ENCODE measurements around the gene PSORS1C1. TPM values are rescaled to one million over a fixed set of nuclear protein-coding genes. Genes with fewer than 3 reads are reported as not detected.
"Not testable (repeated sequence)": the region's sequence is repeated elsewhere in the genome, so short reads cannot be mapped to it uniquely, and the experiment has no call there.

The PSORS1C1 gene, protein sequence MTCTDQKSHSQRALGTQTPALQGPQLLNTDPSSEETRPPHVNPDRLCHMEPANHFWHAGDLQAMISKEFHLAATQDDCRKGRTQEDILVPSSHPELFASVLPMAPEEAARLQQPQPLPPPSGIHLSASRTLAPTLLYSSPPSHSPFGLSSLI
- not detected in 2 replicates for total RNA-seq

DNA sequence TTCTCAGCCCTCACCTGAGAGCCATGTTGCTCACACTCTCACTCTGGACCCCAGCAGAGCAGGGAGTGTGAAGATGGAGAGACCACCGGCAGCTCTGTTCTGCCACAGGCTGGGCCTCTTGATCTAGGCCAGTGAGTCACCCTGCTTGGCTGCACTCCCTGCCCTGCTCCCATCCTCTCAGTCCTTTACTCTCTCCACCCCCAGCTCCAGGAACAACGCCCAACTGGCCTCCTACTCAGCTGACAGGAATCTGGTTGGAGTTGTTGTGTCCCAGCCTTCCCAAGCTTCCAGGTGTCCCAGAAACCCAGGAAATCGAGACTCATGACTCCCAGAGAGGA is at the start of gene PSORS1C1:
TSS of gene PSORS1C1 (plus strand) at position 260 of the 338 bp plus-strand sequence. CDS start 14,833 bp downstream, outside the sequence.
- DNase-seq: no peak
- Mint-ChIP-seq H3K27ac (no peak within 1 kb of the TSS), H3K9me3 (no peaks in the 10 kb centered on the region), H3K4me1 (no peaks in the 10 kb centered on the region), H3K36me3 (ENCODE audit: low read depth) (no peaks in the 10 kb centered on the region), H3K4me3 (no peak within 1 kb of the TSS), H3K27me3 (peaks cover 21% of the 10 kb centered on the region)
- intact Hi-C loops (cut with micrococcal nuclease): no loop called here

DNA sequence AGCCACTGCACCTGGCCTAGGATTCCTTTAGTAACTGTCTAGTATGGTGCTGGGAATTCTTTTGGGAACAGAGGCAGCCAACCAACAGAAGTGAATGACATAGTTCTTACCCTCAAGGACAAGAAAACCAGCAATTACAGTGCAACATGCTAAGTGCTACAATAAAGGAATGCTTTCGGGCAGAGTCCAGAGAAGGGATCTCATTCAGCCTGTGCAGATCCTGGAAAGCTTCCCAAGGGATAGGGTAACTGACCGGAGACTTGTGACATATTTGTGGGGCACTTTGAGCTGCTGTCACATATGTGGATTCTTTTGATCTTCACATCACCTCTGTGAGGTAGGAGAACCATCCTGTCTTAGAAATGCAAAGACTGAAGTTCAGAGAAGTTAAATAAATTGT is 49.0 kb upstream of the PSORS1C1 start:
- no peak for DNase-seq
- Mint-ChIP-seq H3K4me3 (no peak overlapping the region), H3K4me1 (peaks cover 2% of the 10 kb centered on the region), H3K27ac (no peak overlapping the region), H3K27me3 (peaks cover 7% of the 10 kb centered on the region), H3K9me3 (no peaks in the 10 kb centered on the region), H3K36me3 (ENCODE audit: low read depth) (no peaks in the 10 kb centered on the region)
- intact Hi-C loops (cut with micrococcal nuclease): no loop called here

DNA sequence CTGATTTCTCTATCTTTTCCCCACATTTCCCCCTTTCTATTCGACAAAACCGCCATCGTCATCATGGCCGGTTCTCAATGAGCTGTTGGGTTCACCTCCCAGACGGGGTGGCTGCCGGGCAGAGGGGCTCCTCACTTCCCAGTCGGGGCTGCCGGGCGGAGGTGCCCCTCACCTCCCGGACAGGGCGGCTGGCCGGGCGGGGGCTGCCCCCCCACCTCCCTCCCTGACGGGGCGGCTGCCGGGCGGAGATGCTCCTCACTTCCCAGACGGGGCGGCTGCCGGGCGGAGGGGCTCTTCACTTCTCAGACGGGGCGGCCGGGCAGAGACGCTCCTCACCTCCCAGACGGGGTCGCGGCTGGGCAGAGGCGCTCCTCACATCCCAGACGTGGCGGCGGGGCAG is 47.6 kb upstream of the PSORS1C1 start:
- DNase-seq; H3K27ac Mint-ChIP-seq; H3K4me3 Mint-ChIP-seq; H3K9me3 Mint-ChIP-seq; H3K36me3 Mint-ChIP-seq (ENCODE audit: low read depth); H3K4me1 Mint-ChIP-seq; intact Hi-C loops (cut with micrococcal nuclease): not testable (repeated sequence)
- H3K27me3 Mint-ChIP-seq: peaks cover 12% of the 10 kb centered on the region

DNA sequence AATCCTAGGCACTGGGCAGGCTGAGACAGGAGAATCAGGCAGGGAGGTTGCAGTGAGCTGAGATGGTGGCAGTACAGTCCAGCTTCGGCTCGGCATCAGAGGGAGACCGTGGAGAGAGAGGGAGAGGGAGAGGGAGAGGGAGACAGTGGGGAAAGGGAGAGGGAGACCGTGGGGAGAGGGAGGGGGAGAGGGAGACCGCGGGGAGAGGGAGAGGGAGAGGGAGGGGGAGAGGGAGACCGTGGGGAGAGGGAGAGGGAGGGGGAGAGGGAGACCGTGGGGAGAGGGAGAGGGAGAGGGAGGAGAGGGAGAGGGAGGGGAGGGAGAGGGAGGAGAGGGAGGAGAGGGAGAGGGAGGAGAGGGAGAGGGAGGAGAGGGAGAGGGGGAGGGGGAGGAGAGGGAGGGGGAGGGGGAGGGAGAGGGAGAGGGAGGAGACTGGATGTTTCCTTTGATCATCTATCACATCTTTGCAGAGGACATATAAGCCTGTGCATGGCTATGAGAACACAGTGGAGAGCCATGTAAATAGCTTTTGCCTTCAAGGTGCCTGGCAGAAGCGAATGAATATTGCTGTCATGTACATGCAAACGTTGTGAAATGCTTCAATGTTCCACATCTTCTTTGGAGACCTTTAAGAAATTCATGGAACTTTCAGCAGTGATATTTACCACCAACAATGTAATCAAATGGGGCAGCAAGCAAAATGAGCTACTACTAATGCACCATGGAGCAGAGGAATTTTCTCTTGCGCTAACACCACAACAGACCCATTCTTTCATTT is 46.5 kb upstream of the PSORS1C1 start:
- H3K4me1 Mint-ChIP-seq; H3K27ac Mint-ChIP-seq; H3K9me3 Mint-ChIP-seq; H3K36me3 Mint-ChIP-seq (ENCODE audit: low read depth); DNase-seq; H3K4me3 Mint-ChIP-seq: not testable (repeated sequence)
- peaks cover 12% of the 10 kb centered on the region for H3K27me3 Mint-ChIP-seq
- intact Hi-C loops (cut with micrococcal nuclease): loop anchor here (2.0 kb wide), 1 partner anchor 153 kb away; the partner anchor contains the start of gene VARS2

DNA sequence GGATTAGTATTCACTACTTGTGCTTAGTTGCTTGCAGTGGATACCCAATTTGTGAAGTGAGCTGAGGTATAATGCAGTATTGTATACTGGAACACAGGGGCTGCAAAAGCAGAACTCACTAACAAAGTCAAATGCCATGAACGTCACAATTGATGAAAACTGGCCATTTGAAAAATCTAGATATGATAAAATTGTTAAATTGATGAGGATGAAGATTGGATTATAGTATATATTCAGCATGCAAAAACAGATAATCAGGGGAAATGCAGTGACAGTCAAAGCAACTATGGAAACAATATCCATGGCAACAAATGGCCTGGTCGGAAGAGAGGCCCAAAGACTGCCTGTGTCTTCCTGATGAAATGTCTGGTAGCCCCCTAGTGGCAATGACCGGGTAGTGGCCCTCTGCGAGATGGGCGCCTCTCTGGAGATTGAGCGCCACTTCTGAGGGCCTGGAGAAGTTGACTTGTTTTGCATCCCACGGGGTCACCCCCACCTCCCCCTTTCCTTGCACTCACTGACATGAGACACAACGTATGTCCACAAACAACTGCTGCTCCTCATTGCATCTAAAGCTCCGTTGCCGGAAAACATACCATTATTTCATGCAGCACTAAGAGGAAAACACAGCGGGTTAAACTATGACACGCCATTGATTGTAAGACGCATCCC is 45.8 kb upstream of the PSORS1C1 start:
- intact Hi-C loops (cut with micrococcal nuclease): loop anchor here (2.0 kb wide), 1 partner anchor 154 kb away; the partner anchor contains the start of gene VARS2
- H3K27me3 Mint-ChIP-seq: peaks cover 8% of the 10 kb centered on the region

DNA sequence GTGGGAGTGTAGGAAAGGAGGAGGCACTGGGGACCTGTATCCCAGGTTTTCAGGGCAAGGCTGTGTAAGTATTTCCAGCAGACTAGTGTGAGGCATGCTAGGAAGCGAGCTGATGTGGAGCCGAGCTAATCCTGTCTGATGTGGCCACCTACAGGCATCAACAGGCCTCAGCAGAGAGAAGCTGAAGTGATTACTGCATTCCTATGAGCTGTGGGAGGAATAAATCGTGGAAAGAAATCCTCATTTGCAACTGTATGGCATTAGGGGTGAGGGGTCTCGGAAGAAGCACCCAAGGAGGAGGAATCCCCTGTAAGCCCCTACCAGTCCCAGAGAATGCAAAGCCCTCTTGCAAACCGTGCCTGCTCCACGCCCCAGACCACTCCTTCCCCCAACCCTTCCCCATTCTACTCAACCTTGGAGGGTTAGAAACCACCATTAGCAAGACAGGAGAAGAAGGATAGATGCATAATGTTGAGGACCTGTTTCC is 43.8 kb upstream of the PSORS1C1 start:
- H3K9me3 Mint-ChIP-seq: no peaks in the 10 kb centered on the region
- H3K27ac Mint-ChIP-seq: no peak overlapping the region
- intact Hi-C loops (cut with micrococcal nuclease): no loop called here
- no peak overlapping the region for H3K4me3 Mint-ChIP-seq
- H3K27me3 Mint-ChIP-seq: peaks cover 8% of the 10 kb centered on the region
- peaks cover 2% of the 10 kb centered on the region for H3K4me1 Mint-ChIP-seq
- no peaks in the 10 kb centered on the region for H3K36me3 Mint-ChIP-seq (ENCODE audit: low read depth)
- DNase-seq: no peak

More for the DNA sequence above, 45.8 kb upstream of the PSORS1C1 start:
- peak; percentile 91 for DNase-seq
- Mint-ChIP-seq H3K27ac (no peak overlapping the region), H3K9me3 (no peaks in the 10 kb centered on the region), H3K36me3 (ENCODE audit: low read depth) (no peaks in the 10 kb centered on the region), H3K4me1 (peaks cover 2% of the 10 kb centered on the region), H3K4me3 (no peak overlapping the region)

DNA sequence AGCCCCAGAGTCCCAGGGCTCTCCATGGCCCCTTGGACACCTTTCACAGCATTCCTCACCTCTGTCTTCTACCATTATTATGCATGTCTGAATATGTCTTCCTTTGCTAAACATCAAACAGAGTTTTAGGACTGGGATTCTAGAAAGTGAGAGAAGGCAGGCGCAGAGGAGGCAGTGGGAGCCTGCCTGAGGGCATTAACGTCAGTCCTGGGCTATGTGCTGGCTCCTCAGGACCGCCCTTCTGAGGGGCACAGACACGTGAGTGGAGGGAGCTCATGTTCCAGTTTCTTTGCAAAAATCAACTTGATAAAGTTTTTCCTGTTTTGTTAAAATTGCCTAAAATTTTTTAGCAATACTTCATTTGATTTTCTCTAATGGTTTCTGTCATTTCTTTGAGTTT is 40.2 kb upstream of the PSORS1C1 start:
- no peaks in the 10 kb centered on the region for H3K36me3 Mint-ChIP-seq (ENCODE audit: low read depth)
- no peak overlapping the region for H3K27ac Mint-ChIP-seq
- no peak for DNase-seq
- peaks cover 5% of the 10 kb centered on the region for H3K27me3 Mint-ChIP-seq
- H3K4me3 Mint-ChIP-seq: no peak overlapping the region
- intact Hi-C loops (cut with micrococcal nuclease): no loop called here
- peaks cover 2% of the 10 kb centered on the region for H3K4me1 Mint-ChIP-seq
- H3K9me3 Mint-ChIP-seq: no peaks in the 10 kb centered on the region

DNA sequence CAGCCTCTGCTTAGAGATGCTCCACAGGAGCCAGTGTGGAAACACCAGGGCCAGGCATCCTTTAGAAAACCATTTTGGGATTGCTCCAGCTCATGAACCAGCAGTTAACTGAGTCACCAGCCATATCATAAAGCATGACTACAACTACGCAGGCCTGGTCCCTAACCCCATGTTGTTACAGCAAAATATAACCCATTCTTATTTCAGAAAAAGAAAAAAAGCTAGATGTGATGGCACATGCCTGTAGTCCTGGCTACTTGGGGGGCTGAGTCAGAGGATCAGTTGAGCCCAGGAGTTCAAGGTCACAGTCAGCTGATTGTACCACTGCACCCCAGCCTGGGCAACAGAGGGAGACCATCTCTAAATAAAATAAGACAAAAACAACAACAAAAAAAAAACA is 39.1 kb upstream of the PSORS1C1 start:
- Mint-ChIP-seq H3K9me3 (no peaks in the 10 kb centered on the region), H3K36me3 (ENCODE audit: low read depth) (no peaks in the 10 kb centered on the region), H3K4me3 (no peak overlapping the region), H3K27me3 (peaks cover 9% of the 10 kb centered on the region), H3K4me1 (peaks cover 8% of the 10 kb centered on the region), H3K27ac (no peak overlapping the region)
- DNase-seq: no peak
- intact Hi-C loops (cut with micrococcal nuclease): no loop called here

DNA sequence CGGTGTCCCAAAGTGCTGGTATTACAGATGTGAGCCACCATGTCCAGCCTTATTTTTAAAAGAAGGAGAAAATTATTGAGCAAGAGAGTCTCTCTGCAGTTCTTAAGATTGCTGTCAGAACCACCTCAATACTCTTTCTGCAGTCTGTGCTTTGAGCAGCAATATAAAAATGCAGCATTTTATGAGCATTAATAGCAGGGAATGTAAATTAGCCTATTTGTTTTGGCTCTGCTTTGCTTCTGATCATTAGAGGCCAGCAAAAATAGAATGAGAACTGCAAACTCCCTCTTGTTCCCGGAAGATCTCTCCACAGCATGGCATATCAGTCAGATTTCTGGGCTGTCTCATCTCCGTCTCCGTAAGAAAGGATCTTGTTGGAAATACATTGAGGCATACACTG is 38.0 kb upstream of the PSORS1C1 start:
- intact Hi-C loops (cut with micrococcal nuclease): no loop called here

DNA sequence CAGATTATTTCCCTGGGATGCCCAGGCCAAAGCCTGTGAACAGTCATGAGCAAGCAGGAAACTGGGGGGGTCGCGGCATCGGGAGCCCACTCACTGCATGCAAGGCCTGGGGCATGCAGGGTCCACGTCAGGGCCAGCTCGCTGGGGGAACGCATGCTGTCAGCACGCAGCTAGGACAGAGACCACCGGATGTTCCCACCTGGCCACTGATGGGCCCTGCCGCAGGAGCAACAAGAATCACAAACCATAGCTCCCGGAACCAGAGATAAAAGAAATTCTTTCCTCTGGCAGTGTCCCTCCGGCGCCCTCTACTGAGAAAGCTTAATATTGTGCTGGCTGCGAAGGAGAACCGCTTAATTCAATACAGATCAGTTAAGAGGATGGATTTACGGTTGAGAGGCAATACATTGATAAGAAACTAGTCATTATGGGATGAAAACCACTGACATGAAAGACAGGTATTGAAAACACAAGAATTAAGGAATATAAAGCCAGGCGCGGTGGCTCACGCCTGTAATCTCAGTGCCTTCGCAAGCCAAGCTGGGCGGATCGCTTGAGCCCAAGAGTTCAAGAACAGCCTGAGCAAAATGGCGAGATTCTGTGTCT is 34.8 kb upstream of the PSORS1C1 start:
- Mint-ChIP-seq H3K4me3 (peak overlapping the region; percentile 28), H3K36me3 (ENCODE audit: low read depth) (no peaks in the 10 kb centered on the region), H3K4me1 (peaks cover 8% of the 10 kb centered on the region), H3K27me3 (peaks cover 15% of the 10 kb centered on the region), H3K27ac (no peak overlapping the region), H3K9me3 (no peaks in the 10 kb centered on the region)
- DNase-seq: peak; percentile 92
- intact Hi-C loops (cut with micrococcal nuclease): loop anchor here (2.0 to 10.0 kb wide), 2 partner anchors 165 to 355 kb away; partner anchors contain the start of genes TUBB and VARS2

More for the DNA sequence above, 38.0 kb upstream of the PSORS1C1 start:
- Mint-ChIP-seq H3K27ac (no peak overlapping the region), H3K27me3 (peaks cover 8% of the 10 kb centered on the region), H3K36me3 (ENCODE audit: low read depth) (no peaks in the 10 kb centered on the region), H3K9me3 (no peaks in the 10 kb centered on the region), H3K4me3 (no peak overlapping the region), H3K4me1 (peaks cover 8% of the 10 kb centered on the region)
- DNase-seq: no peak

DNA sequence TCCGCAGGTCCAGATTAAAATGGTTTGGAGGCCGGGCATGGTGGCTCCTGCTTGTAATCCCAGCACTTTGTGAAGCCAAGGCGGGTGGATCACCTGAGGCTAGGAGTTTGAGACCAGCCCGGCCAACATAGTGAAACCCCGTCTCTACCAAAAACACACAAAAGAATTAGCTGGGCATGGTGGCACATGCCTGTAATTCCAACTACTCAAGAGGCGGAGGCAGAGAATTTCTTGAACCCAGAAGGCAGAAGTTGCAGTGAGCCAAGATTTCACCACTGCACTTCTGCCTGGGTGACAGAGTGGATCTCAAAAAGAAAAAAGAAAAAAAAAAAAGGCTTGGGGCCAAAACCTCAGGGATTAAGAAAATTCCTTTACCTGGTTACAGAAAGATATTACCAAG is 32.7 kb upstream of the PSORS1C1 start:
- Mint-ChIP-seq H3K4me3 (no peak overlapping the region), H3K4me1 (peaks cover 11% of the 10 kb centered on the region), H3K27ac (no peak overlapping the region), H3K9me3 (no peaks in the 10 kb centered on the region), H3K27me3 (peaks cover 25% of the 10 kb centered on the region), H3K36me3 (ENCODE audit: low read depth) (no peaks in the 10 kb centered on the region)
- no peak for DNase-seq
- intact Hi-C loops (cut with micrococcal nuclease): loop anchor here (10.0 kb wide), 1 partner anchor 357 kb away; the partner anchor contains the start of gene TUBB

DNA sequence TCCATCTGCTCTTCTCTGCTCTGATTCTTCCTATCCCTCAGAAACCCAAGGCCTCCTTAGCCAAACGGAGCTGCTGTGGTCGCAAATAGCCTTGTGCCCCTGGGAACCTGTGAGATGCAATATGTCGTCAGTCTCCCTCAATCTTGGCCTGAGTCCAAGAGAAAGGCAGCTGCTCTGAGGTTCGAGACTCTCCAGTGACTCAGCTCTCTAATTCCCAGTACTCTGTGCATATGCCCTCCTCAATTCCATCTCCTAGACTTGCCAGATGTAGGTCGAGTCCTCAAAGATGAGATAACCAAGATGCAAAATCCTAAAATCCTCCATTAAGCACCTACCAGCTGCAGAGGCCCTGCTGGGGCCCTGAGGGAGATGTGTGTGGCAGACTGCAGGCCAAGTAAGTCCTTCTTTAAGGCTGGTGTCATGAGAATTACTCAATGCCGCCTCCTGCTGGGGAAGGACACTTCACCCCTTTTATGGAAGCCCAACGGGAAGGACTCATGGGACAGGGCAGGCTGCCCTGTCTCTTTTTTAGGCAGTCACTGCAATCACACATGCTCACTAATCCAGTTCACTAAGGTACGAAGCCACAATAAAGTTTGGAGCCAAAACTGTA is 30.8 kb upstream of the PSORS1C1 start:
- intact Hi-C loops (cut with micrococcal nuclease): loop anchor here (10.0 kb wide), 1 partner anchor 359 kb away; the partner anchor contains the start of gene TUBB

DNA sequence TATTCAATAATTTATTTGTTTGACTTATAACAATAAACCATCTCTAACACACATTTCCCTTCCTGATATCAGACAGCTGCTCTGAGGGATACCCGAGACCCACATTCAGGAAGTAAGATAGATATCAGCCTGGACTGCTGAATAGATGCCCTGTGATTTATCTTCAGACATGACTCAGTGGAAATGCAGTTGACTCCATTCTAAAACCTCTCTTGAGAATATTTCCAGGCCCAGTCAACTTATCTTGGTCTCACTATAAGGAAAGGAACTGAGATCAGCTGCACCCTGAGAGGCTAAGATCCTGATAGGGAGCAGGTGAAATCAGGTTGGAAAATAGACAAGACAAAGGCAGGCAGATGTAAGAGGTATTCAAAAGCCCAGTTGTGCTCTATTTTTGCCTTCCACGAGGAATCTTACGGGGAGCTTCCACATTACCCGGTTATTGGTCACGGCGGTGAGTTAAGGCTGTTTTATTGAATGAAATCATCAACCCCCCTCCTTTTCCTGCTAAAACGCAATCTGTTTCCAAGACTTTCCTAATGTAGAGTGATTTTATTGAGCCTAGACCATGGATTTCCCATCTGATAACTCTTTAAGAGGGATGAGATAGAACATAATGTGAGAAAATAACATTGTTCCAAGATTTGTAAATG is 27.7 kb upstream of the PSORS1C1 start:
- H3K4me3 Mint-ChIP-seq: no peak overlapping the region
- H3K4me1 Mint-ChIP-seq: peaks cover 11% of the 10 kb centered on the region
- H3K27me3 Mint-ChIP-seq: peaks cover 17% of the 10 kb centered on the region
- intact Hi-C loops (cut with micrococcal nuclease): loop anchor here (2.0 to 10.0 kb wide), 6 partner anchors 172 to 545 kb away; partner anchors contain the start of genes FLOT1, IER3, TUBB and VARS2
- H3K36me3 Mint-ChIP-seq (ENCODE audit: low read depth): no peaks in the 10 kb centered on the region
- H3K9me3 Mint-ChIP-seq: no peaks in the 10 kb centered on the region
- no peak overlapping the region for H3K27ac Mint-ChIP-seq
- DNase-seq: no peak

More for the DNA sequence above, 30.8 kb upstream of the PSORS1C1 start:
- DNase-seq: peak; percentile 82
- Mint-ChIP-seq H3K27me3 (peaks cover 26% of the 10 kb centered on the region), H3K9me3 (no peaks in the 10 kb centered on the region), H3K4me1 (peaks cover 19% of the 10 kb centered on the region), H3K27ac (no peak overlapping the region), H3K4me3 (no peak overlapping the region), H3K36me3 (ENCODE audit: low read depth) (no peaks in the 10 kb centered on the region)

Data from activated CD4-positive, alpha-beta T cell treated with anti-CD3 and anti-CD28 coated beads, Interleukin-2, amount 10 ng/mL, durations not matched to agents 24 days and 14 days (primary cell).